AG09309 (cell line): ENCODE measurements around the gene PRR23E.

Experiments
- DNase-seq: peaks from one replicate; pipeline ENCODE4 v3.0.0-alpha.2; 2010; ENCODE audit warnings: low read depth
- H3K4me3 ChIP-seq: 2 replicates; pipeline ENCODE4 v1.5.1; 2011; ENCODE audit warnings: mild to moderate bottlenecking, low read depth, low read length, moderate library complexity; ENCODE audit not compliant: control insufficient read depth
- TF ChIP-seq, protein P1 (sequence below): IDR thresholded peaks from 2 replicates; pipeline ENCODE4 v1.5.1; 2011; ENCODE audit warnings: mild to moderate bottlenecking, low read depth, low read length, inconsistent platforms; ENCODE audit not compliant: insufficient read depth, control insufficient read depth; ENCODE audit errors: missing control alignments

The PRR23E gene

DNA sequence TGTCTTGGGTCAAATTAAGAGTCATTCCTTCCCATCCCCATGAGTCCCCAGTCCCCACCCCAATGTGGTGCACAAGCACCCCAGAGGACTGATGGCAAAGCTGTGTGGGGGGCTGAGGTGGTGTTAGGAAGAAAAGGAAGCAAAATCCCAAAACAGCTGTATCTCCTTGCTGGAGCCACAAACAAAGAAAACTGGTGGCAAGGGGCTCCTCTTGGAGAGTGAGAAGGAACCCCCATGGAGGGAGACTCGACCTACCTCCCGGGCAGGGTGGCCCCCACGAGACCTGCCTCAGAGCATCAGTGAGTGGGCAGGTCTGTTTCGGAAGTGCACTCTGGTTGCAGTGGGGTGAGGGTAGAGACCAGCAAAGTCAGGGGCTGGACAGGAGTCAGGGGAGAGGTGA is 29.2 kb downstream of the PRR23E start:
- DNase-seq: no peak

DNA sequence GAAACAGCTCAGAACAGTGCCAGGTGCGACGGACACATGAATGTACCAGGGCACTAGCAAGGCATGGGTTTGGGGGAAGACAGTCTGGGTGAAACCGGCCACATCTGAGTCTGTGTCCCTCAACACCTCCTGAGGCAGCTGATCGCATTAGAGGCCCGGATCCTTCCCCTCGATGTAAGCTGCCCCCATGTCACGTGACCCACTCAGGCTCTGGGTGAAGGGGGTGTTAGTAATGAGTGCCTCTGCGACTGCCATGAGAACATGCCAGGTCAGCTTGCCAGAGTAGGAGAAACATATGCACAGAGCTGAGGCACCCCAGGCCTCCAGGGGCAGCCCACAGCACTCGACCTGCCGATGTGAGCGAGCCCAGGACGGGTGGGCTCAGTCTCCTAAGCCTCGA is 29.7 kb downstream of the PRR23E start:
- no peak for DNase-seq
- no peak overlapping the region for H3K4me3 ChIP-seq
- TF ChIP-seq, protein P1, sequence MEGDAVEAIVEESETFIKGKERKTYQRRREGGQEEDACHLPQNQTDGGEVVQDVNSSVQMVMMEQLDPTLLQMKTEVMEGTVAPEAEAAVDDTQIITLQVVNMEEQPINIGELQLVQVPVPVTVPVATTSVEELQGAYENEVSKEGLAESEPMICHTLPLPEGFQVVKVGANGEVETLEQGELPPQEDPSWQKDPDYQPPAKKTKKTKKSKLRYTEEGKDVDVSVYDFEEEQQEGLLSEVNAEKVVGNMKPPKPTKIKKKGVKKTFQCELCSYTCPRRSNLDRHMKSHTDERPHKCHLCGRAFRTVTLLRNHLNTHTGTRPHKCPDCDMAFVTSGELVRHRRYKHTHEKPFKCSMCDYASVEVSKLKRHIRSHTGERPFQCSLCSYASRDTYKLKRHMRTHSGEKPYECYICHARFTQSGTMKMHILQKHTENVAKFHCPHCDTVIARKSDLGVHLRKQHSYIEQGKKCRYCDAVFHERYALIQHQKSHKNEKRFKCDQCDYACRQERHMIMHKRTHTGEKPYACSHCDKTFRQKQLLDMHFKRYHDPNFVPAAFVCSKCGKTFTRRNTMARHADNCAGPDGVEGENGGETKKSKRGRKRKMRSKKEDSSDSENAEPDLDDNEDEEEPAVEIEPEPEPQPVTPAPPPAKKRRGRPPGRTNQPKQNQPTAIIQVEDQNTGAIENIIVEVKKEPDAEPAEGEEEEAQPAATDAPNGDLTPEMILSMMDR: no peak

More for the DNA sequence above, 29.2 kb downstream of the PRR23E start:
- TF ChIP-seq, protein P1: no peak
- no peak overlapping the region for H3K4me3 ChIP-seq

DNA sequence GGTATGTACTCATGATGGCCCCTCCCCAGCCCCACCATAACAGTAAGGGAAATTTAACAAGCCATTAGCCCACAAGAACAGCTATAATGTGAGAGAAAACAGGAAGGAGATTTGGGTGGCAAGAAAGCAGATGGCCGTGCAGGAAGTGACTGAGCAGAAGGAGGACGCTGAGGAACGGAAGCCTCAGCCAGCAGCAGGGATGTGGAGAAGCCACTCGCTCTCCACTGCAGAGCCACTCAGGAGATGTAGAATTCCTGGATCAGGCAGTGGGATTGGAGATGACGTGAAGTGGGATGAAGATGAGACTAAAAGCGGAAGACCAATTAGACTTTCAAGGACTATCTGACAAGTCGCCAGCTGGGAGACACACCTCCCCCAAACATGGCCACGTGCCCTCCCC is 31.2 kb downstream of the PRR23E start:
- DNase-seq: no peak
- H3K4me3 ChIP-seq: no peak overlapping the region
- TF ChIP-seq, protein P1: no peak

DNA sequence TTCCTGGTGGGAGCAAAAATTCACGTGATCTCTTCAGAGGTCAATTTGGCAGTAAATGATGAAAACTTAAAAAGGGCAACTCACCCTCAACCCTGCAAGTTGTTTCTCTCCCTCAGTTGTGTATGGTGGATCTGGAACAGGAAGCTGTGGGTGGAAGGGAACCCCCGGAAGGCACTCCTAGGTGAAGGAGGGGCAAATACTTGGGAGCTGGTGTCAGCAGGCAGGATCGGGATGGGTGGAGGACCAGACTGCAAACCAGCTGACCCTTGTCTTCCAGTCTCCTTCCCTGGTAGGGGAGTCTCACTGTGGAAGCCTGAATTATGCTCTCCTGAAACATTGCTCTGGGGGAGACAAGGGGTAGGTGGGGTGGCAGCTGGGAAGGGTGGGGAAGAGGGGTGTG is 33.5 kb downstream of the PRR23E start:
- TF ChIP-seq, protein P1: no peak
- peak overlapping the region; percentile 7 for H3K4me3 ChIP-seq
- DNase-seq: peak; percentile 13

DNA sequence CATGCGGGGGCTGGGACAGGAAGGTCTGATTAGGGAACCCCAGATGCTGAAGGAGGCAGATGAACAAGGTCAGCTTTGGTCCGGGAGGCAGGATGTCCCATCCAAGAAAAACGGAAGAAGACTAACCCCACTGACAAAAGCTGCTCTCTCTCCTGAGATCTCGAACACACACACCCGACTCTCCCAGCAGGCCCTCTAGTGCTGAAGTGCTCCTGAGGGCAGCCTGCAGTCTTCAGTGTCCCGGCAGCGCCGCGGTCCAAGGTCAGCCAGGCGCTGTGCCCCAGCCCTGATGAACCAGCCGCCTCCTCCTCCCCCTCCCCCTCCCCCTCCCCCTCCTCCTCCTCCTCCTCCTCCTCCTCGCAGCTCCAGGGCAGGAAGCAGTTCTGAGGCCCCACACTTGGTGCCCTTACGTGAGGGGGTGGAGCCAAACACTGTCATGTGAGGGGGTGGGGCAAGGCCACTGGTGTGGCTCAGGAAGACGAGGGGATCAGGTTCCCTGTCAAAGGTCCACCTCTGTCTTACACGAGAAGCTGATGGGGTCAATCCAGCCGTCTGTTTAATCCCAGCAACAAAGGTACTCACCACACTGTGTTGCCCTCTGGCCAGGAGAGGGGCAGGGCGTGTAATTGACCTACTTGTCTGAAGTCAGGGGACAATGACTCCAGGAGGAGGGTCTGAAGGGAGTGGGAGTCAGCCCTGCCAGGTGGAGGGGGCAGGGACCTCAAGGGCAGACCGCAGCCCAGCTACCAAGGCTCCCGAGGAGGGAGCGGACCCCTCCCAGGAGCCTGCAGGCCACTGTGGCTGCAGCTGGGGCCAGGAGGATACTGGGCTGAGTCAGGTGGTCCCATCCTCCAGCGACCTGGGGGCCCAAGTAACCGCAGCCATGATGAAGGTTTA is 34.3 kb downstream of the PRR23E start:
- H3K4me3 ChIP-seq: peak overlapping the region; percentile 7
- DNase-seq: no peak
- TF ChIP-seq, protein P1: no peak

DNA sequence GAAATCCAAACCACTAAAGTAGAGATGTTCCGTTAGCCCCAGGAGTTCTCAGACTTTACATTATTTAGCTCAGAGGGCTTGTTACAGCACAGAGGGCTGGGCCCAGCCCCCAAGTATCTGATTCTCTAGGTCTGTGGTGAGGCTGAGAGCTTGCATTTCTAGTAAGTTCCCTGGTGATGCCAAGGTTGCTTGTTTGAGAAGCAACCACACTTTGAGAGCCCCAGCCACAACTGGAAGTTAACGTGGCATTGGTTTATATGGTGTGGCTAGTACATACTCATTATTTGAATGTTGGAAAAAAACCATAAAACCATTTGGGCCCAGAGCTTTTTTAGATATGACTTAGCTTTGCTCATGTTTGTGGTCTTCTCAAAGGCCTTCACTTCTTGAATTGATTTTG is 35.9 kb downstream of the PRR23E start:
- DNase-seq: no peak
- H3K4me3 ChIP-seq: no peak overlapping the region
- TF ChIP-seq, protein P1: no peak
